Stimulated activated CD4-positive, alpha-beta T cell treated with anti-CD3 and anti-CD28 coated beads, Interleukin-4, amount 100 ng/mL, for 4 hours (primary cell): ENCODE measurements around the gene CTNNA2.

Experiments used
- DNase-seq, 2 experiments: peaks; one replicate each; pipeline ENCODE4 v3.0.0-alpha.2; 2020

CTNNA2 gene

GRCh38 chr2:80247339-80247738 lies 734.5 kb downstream of the CTNNA2 start:
- DNase-seq = no peak

GRCh38 chr2:80248146-80248545 lies 735.3 kb downstream of the CTNNA2 start:
- no peak for DNase-seq

GRCh38 chr2:80252294-80252986 lies 739.6 kb downstream of the CTNNA2 start:
- DNase-seq = no peak

DNA sequence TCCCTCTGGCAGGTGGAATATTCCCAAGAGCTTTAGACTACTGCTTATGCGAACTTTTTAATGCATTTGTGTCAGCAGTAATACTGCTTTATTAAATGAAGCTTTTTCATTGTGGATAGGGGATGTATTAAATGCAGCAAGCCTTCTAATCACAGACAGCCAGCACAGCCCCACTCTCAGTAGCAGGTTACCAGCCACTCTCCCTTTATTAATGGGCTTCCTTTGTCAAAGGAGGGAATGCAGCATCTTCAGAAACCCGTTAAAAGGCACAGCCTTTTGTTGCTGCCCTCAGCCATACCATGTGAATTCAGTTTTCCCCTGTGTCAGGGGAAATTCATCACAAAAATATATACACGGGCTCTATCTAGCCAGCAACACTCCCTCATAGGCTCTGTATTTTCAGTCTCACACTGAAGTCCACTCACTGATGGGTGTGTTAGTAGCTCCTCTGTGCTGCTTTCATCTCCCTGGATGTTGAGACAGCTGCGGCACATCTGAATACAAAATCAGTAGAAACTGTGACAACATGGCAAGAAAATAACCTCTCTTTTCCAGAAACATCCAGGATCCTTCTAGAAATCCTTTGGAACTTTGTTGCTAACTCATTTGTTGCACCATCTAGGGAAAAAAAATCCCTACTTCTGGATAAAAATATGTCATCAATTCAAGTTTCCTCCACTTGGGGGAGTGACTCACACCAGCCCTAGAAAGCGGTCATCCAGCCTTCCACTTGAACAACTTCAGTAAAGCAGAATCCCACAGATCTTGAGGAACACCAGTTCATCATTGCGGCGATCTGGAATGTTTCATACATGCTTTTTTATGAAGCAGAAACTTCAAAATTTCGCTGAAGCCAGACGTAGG lies 743.3 kb downstream of the CTNNA2 start:
- DNase-seq = no peak

DNA sequence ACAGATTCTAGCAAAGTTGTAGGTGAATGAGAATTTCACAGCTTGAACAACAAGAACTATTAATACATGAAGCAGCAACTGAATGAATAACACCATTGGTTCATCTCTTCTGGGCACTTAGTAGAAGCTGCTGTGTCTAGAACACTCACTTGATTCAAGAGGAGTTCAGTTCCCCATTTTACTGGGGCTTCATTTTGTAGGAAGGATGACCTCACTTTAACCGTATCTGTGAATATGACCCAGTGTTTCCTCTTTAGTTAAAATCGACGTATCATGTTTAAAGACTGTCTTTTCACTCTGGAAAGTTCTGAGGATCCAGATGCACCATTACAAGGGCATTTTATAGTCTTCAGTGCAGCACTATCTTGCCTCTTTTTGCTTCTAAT lies 743.9 kb downstream of the CTNNA2 start:
- DNase-seq = no peak

- no peak for DNase-seq
Observed at GRCh38 chr2:80257450-80257849, 744.6 kb downstream of the CTNNA2 start.

DNA sequence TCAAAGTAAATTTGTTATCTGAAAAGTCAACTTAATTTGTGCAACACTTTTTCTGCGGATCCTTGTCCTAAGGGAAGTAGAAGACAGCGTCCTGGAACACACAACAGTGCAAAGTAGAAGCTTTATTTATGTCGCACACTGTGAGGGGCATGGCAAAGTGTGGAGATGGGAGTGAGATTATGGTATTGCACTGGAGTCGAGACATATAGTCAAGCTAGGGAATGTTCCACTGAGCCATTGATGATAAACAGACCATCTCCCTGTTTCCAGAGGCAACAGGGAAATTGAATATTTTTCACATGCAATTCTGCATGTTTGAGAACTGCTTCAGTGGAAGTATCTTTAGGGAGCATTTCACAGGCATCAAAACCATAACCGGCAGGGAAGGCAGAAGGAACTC lies 745.5 kb downstream of the CTNNA2 start:
- DNase-seq = no peak

GRCh38 chr2:80258793-80259192 lies 745.9 kb downstream of the CTNNA2 start:
- no peak for DNase-seq

- no peak for DNase-seq
Observed at GRCh38 chr2:80259292-80259691, 746.4 kb downstream of the CTNNA2 start.

- no peak for DNase-seq
Observed at GRCh38 chr2:80266231-80266630, 753.4 kb downstream of the CTNNA2 start.

DNA sequence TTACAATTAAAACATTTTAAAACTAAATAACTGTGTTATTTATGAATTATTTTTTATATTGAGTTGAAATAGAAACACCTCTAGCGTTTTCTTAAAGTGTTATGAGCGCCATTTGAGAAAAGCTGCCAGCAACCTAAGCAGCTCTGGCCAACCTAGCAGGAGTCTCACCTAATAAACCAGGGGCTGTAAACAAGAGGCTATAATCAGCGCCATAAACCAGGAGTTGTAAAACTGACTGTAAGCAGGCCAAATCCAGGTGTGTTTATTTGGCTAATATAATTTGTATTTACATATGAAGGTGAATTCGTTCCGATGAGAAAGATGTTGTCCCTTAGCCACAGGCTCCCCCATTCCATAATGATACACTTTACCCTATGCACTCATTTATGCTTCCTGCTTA lies 757.0 kb downstream of the CTNNA2 start:
- no peak for DNase-seq

DNA sequence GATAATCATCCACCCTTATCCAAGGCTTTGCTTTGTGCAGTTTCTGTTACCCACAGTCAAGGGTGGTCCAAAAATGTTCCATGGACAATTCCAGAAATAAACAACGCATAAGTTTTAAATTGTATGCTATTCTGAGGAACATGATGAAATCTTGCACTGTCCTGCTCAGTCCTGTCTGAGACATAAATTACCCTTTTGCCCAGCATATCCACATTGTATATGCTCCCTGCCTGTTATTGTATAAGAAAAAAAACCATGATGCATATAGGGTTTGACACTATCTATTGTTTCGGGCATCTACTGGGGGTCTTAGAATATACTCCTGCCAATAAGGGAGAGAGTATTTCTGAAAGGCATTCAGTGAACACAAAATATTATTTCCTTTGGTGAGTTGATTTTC lies 767.7 kb downstream of the CTNNA2 start:
- no peak for DNase-seq

DNA sequence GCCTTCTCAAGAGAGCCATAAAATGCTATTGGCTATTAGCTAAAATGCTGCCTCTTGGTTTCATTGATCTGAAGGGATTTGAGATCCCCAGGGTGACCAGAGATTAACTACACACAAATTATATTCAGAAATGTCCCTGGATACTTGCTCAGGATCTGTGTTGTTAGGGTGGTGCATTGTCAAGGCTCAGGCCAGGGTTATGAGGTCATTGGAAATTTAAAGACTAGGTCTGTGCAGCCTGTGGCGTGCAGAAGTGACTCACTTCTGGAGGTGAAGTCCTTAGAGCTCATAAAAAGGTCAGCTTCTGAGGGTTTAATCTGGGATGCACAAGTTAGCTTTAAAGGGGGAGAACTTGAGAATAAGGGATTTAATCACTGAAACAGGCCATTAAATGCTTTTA lies 768.2 kb downstream of the CTNNA2 start:
- no peak for DNase-seq

DNA sequence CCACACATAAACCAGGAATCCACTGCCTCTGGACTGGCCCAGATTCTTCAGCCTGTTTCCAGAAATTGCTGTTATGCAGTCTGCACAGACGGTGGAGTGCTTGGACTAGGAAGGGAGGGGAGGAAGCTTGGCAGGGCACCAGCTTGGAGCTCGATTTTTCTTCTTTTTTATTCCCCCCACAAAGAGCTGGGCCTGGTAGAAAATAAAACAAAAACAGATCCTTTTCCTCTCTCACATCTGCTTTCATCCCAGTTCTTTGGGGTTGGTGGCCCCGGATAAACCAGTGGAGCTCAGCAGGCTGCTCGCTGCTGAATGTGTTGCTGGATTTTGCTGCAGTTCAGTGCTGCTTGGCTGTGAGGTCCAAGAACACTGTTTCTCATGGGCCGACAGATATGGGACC lies 775.7 kb downstream of the CTNNA2 start:
- DNase-seq = no peak

GRCh38 chr2:80291656-80292055 lies 778.8 kb downstream of the CTNNA2 start:
- DNase-seq = no peak

GRCh38 chr2:80292474-80292873 lies 779.6 kb downstream of the CTNNA2 start:
- DNase-seq = no peak

DNA sequence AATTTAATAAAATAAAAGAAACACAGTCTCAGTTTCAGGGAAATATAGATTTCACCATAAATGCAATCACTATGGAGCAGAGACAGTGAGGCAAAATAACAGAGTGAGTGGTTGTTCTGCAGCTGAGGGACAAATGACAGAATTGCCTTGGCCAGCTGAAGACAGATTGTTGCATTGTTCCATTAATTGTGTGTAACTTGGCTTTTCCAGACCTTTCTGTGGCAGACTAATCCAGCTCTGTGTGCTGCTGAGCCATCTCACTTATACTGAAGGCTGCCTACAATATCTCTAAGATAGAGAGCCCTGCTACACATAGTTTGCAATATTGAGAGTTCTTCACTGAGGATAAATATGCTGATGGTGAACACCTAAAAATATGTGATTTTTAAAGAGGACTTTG lies 780.2 kb downstream of the CTNNA2 start:
- DNase-seq = no peak

GRCh38 chr2:80298954-80299353 lies 786.1 kb downstream of the CTNNA2 start:
- DNase-seq = no peak

DNA sequence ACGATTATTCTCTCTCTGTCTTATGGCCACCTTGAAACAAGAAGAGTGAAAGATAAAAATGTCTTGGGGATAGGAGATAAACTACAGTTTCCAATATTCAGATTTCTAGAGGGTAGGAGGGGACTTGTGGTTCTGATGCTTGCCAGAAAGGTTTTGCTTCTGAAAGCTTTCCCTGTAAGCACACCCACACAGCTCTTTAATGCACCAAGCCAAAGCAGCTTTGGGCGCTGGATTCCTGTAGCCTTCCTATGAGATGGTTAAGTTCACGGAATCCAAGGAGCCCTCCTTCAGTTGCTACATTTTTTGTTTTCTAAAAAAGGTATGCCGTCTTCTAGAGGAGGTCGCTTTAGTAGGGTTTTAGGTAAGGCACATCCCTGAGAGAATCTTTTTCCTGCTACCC lies 786.8 kb downstream of the CTNNA2 start:
- no peak for DNase-seq

DNA sequence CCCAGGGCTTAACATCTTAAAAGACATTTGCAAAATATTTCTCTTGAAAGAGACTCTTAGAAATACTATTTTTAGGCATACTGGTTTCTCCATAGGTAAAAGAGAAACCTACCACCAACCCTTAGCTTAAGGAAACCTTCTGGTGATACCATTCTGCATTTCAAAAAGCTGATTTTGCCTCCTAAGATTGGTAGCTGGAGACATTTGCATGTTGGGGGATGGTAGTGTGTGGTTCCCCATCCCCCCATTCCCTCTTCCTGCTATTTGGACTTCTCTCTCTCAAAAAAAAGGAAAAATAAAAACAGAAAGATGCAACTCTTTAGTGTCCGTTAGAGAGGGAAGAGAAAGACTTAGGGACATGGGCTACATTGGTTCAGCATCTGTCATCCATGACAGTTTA lies 787.5 kb downstream of the CTNNA2 start:
- no peak for DNase-seq

GRCh38 chr2:80300954-80301353 lies 788.1 kb downstream of the CTNNA2 start:
- no peak for DNase-seq

GRCh38 chr2:80302001-80302313 lies 789.1 kb downstream of the CTNNA2 start:
- DNase-seq = no peak

GRCh38 chr2:80302314-80303005 lies 789.6 kb downstream of the CTNNA2 start:
- DNase-seq = no peak
